IPS-18a (cell line): ENCODE results near the gene TRAF7.

ENCODE experiments used
- H3K27ac ChIP-seq: one replicate; pipeline ENCODE4 v1.5.1; 2013; ENCODE audit warnings: low read length
- H3K27me3 ChIP-seq: one replicate; pipeline ENCODE4 v1.6.1; 2013; ENCODE audit warnings: mild to moderate bottlenecking, low read length; ENCODE audit not compliant: control insufficient read depth, insufficient read depth
- H3K36me3 ChIP-seq: one replicate; pipeline ENCODE4 v1.6.1; 2013; ENCODE audit warnings: low read depth, low read length; ENCODE audit not compliant: control insufficient read depth
- H3K4me1 ChIP-seq: one replicate; pipeline ENCODE4 v1.6.1; 2013; ENCODE audit warnings: low read depth, low read length; ENCODE audit not compliant: control insufficient read depth
- H3K4me3 ChIP-seq: one replicate; pipeline ENCODE4 v1.5.1; 2013; ENCODE audit warnings: low read length
- H3K9ac ChIP-seq: one replicate; pipeline ENCODE4 v1.6.1; 2013; ENCODE audit warnings: mild to moderate bottlenecking, low read length, moderate library complexity
- H3K9me3 ChIP-seq: one replicate; pipeline ENCODE4 v1.6.1; 2013; ENCODE audit warnings: low read depth, low read length; ENCODE audit not compliant: control insufficient read depth

The TRAF7 gene

DNA sequence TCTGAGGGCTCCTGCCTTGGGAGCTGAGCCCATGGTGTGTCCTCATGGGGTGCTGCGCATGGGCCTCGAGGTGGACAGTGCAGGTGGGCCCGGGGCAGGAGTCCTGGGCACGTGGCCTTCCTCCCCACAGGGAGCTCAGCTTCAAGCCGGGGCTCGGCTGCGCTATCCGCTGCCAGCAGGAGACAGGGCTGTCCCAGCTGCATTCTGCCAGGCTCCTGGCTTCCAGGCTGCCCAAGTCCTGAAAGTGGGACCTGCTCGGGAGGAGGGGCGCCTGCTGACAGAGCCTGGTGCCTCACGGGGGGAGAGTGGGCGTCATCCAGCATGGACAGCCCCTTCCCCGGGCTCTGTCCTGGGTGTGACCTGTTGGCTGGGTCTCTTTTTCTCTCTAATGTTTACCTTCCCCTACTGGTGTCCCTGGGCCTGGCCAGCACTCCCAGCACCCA, 7.1 kb downstream of the TRAF7 start:
- no peak overlapping the region for H3K27ac ChIP-seq
- H3K27me3 ChIP-seq: no peaks in the 10 kb centered on the region
- no peaks in the 10 kb centered on the region for H3K4me1 ChIP-seq
- H3K4me3 ChIP-seq: no peak overlapping the region
- no peak overlapping the region for H3K9ac ChIP-seq
- H3K36me3 ChIP-seq: peaks cover 15% of the 10 kb centered on the region
- no peaks in the 10 kb centered on the region for H3K9me3 ChIP-seq

DNA sequence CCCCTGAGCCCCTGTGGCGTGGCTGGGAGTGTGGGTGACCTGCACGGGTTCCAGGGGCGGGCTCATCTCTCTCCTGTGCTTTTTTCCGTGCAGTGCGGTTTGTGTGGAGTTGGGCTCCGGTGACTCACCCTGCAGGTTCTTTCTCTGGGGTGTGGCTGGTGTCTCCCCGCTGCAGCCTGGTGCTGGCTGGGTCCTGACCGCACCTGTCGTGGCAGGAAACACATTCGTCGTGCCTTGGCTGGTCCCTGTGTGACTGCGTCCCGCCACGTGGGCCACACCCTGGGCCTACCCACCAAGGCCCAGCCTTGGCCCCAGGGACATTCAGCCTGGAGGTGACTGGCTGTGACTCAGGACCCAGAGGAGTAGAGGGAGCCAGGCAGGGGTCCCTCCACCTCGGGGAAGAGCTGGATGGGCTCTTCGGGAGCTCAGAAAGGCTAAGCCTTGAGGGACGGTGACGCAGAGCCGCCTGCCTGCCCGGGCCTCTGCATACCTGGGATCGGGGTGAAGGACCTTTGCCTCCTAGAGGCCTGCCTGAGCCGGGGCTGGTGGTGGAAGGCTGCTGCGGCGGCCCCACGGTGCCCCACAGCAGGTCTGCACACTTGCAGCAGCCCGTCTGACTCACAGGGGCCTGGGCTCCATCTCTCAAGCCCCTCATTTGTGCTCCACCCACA, 7.8 kb downstream of the TRAF7 start:
- Histone ChIP-seq H3K4me1 (no peaks in the 10 kb centered on the region), H3K36me3 (peaks cover 20% of the 10 kb centered on the region), H3K9ac (no peak overlapping the region), H3K27me3 (no peaks in the 10 kb centered on the region), H3K27ac (no peak overlapping the region), H3K4me3 (no peak overlapping the region), H3K9me3 (no peaks in the 10 kb centered on the region)

DNA sequence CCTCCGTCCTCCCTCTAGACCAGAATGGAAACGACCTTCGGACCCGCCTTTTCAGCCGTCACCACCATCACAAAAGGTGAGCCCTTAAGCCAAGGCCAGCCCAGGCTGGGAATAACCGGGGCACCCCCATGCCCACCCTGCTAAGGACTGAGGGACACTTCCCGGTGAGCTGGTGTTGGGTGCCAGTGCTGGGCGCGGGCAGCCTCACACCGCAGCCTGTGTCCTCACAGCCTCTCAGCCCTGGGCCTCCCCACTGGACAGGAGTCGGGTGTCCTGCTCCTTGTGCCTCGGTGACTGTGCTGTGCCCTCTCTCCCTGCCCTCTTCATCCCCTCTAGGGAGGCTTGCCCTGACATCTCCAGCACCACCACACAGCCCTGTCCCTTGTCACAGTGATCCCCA, 10.3 kb downstream of the TRAF7 start:
- no peak overlapping the region for H3K27ac ChIP-seq
- H3K4me1 ChIP-seq: no peaks in the 10 kb centered on the region
- H3K36me3 ChIP-seq: peaks cover 27% of the 10 kb centered on the region

DNA sequence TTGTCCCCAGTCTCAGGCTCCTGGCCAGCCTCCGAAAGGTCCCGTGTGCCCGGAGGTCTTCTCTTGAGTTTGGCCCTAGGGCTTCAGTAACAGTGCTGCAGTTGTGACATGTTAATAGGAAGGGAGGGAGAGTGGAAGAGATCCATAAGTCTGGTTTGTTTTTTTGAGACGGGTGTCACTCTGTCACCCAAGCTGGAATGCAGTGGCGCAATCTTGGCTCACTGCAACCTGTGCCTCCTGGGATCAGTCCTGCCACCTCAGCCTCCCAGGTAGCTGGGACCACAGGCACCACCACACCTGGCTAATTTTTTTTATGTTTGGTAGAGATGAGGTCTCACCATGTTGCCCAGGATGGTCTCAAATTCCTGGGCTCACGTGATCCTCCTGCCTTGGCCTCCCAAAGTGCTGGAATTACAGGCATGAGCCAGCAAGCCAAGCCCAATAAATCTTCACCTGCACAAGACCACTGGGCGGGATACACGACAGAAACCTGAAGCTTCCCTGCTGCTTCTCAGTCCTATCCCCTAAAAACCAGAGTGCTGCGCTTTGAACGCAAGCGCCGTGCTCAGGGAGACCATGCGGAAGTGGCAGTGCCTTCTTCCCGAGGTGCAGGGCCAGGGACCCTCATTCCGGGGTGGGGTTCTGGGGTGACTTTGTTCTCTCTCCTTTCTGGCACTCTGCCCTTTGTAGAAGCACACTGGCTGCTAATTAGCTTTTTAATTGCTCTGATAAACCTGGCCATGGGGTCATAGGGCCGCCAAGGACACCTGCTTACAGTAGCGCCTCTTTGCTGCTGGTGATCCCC, 10.9 kb downstream of the TRAF7 start:
- Histone ChIP-seq H3K4me1 (no peaks in the 10 kb centered on the region), H3K27me3 (no peaks in the 10 kb centered on the region), H3K36me3 (peaks cover 32% of the 10 kb centered on the region), H3K9ac (no peak overlapping the region), H3K9me3 (no peaks in the 10 kb centered on the region), H3K4me3 (no peak overlapping the region), H3K27ac (no peak overlapping the region)

More for the DNA sequence above, 10.3 kb downstream of the TRAF7 start:
- Histone ChIP-seq H3K27me3 (no peaks in the 10 kb centered on the region), H3K9ac (no peak overlapping the region), H3K9me3 (no peaks in the 10 kb centered on the region), H3K4me3 (no peak overlapping the region)

DNA sequence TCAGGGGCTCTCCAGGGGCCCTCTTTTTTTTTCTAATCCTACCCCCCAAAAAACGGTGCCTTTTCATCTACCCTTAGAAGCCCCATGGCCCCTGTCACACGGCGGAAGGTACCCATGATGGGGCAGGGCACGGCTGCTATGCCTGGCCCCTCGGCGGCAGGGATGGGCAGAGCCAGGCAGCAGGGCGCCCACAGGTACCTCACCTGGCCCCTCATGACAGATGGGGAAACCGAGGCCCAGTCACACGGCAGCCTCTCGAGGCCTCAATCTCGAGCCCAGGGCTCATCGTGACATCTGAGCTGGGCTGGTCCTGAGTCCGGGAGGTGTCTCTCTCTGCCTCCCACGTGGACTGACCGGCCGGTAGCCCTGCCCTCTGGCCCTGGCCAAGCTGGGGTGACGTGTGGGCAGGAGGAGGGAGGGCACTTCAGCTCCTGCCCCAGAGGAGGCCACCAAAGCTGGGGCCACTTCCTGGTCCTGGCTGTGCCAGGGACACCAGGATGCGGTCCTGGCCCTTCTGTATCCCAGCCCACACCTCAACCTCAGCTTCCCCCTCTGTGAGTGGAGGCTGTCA, 11.6 kb downstream of the TRAF7 start:
- H3K27ac ChIP-seq: no peak overlapping the region
- no peaks in the 10 kb centered on the region for H3K4me1 ChIP-seq
- no peak overlapping the region for H3K9ac ChIP-seq
- no peak overlapping the region for H3K4me3 ChIP-seq
- no peaks in the 10 kb centered on the region for H3K27me3 ChIP-seq
- no peaks in the 10 kb centered on the region for H3K9me3 ChIP-seq
- peaks cover 32% of the 10 kb centered on the region for H3K36me3 ChIP-seq

DNA sequence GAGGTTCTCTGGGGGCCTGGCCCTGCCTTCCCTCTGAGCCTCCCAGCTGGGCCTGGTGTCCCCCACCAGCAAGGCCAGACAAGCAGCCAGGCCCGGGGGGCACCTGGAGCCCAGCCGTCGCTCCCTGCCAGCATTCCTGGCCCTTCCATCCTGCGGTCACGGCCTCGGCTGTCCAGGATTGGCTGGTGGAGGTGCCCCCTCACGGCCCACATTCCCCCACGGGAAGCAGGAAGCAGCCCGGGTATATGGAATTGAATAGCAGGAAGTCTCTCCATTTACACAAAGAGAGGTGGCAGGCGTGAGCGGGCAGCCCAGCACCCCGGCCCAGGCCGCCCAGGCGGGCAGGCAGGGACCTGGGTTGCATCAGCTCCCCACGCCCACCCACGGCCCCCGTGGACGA, 14.5 kb downstream of the TRAF7 start:
- Histone ChIP-seq H3K27ac (no peak overlapping the region), H3K27me3 (no peaks in the 10 kb centered on the region), H3K4me3 (no peak overlapping the region), H3K9ac (no peak overlapping the region), H3K4me1 (no peaks in the 10 kb centered on the region), H3K36me3 (peaks cover 52% of the 10 kb centered on the region), H3K9me3 (no peaks in the 10 kb centered on the region)

DNA sequence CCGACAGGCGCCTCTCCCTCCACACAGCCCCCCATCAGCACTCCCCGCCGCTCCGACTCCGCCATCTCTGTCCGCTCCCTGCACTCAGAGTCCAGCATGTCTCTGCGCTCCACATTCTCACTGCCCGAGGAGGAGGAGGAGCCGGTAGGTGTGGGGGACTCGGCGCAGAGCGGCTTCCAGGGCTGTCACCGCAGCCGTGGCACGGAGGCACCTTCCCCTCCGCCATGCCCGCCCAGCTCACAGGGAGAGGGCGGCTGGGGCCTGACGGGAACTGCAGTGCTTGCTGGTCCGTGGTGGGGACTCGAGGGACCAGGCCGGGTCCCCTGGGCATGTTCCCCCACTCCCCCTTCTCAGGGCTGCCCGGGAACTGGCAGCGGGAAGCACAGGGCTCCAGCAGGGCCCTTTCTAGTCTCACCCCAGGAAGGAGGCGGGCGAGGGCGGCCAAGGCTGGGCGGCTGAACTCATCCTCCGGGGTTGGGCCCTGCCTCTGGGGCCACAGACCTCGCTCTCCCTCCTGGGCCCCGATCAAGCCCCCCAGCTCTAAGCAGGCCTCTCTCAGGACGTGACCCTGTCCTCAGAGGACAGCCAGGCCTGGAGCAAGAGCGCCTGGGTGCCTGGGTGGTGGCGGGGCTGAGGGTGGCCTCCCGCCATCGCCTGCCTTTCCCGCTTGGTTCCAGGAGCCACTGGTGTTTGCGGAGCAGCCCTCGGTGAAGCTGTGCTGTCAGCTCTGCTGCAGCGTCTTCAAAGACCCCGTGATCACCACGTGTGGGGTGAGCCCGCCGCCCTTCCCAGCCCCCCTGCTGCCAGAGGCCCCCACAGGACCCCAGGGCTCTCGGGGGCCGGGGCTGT, 15.2 kb downstream of the TRAF7 start:
- H3K27me3 ChIP-seq: no peaks in the 10 kb centered on the region
- H3K4me1 ChIP-seq: no peaks in the 10 kb centered on the region
- peaks cover 58% of the 10 kb centered on the region for H3K36me3 ChIP-seq
- no peak overlapping the region for H3K27ac ChIP-seq
- H3K9ac ChIP-seq: no peak overlapping the region
- H3K4me3 ChIP-seq: no peak overlapping the region
- no peaks in the 10 kb centered on the region for H3K9me3 ChIP-seq

DNA sequence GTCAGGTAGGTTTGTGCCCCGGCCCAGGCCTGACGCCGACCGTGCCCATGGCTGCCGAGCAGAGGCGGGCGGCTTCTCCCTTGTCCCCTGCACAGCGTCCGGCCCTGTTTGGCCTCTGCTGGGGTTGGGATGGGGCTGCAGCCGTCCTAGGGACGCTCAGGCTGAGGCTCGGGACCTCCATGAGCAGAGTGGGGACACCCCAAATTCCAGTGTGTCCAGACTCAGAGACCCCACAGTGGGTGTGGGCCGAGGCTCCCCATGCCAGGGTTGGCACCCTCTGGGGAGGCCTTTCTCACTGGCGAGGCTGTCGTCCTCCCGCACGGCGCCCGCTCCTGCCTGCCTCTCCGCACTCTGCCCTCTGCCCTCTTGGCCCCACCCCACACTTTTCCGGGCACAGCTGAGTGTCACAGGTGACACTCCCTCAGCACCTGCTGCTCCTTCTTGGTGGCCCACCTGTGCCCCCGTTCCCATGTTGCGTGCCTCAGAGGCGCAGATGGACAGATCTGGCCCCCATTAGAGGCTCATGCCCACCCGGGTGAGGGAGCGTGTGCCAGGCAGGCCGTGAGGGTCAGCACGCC, 16.1 kb downstream of the TRAF7 start:
- Histone ChIP-seq H3K9me3 (no peaks in the 10 kb centered on the region), H3K4me1 (no peaks in the 10 kb centered on the region), H3K36me3 (peaks cover 55% of the 10 kb centered on the region), H3K9ac (no peak overlapping the region), H3K4me3 (no peak overlapping the region), H3K27ac (no peak overlapping the region), H3K27me3 (no peaks in the 10 kb centered on the region)

DNA sequence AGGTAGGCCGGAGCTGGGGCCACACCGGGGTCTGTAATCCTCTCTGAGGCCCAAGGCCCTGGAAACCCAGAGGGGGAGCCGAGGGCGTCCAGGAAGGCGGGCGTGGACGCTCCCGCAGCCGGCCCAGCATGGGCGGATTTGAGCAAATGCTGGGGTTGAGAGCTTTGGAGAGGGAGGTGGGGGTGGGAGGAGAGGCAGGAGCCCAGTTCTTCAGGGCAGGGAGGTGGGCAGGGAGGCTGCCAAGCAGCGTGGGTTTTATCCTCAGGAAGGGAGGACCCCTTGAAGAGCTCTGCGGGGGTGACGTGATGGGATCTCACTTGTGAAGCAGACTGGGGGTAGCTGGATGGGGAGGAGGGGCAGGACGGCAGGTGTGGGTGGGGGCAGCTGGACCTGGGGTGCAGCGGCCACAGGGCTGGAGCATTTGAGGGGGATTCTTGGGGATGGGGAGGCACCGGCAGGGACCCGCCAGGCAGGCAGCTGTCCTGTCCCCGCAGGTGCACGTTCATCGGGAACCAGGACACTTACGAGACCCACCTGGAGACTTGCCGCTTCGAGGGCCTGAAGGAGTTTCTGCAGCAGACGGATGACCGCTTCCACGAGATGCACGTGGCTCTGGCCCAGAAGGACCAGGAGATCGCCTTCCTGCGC, 17.2 kb downstream of the TRAF7 start:
- no peak overlapping the region for H3K27ac ChIP-seq
- no peak overlapping the region for H3K9ac ChIP-seq
- H3K4me3 ChIP-seq: no peak overlapping the region
- H3K36me3 ChIP-seq: peaks cover 48% of the 10 kb centered on the region
- no peaks in the 10 kb centered on the region for H3K4me1 ChIP-seq
- no peaks in the 10 kb centered on the region for H3K9me3 ChIP-seq
- H3K27me3 ChIP-seq: no peaks in the 10 kb centered on the region

DNA sequence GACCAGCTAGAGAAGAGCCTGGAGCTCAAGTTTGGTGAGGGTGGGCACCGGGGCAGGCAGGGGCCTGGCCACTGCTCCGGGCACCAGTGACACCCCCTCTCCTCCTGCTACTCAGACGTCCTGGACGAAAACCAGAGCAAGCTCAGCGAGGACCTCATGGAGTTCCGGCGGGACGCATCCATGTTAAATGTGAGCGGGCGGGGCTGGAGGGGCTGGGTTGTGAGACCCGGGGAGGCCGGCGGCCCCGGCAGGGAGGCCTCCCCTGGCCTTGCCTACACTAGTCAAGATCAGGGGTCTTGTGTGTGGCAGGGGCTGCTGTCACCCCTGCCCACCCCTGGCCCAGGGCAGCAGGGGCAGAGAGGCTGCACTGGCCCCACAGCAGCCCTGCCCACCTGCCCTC, 17.8 kb downstream of the TRAF7 start:
- H3K4me1 ChIP-seq: no peaks in the 10 kb centered on the region
- peaks cover 43% of the 10 kb centered on the region for H3K36me3 ChIP-seq

More for the DNA sequence above, 17.8 kb downstream of the TRAF7 start:
- no peak overlapping the region for H3K9ac ChIP-seq
- no peak overlapping the region for H3K27ac ChIP-seq
- no peaks in the 10 kb centered on the region for H3K27me3 ChIP-seq
- no peak overlapping the region for H3K4me3 ChIP-seq
- no peaks in the 10 kb centered on the region for H3K9me3 ChIP-seq
